ENCODE measurements around the gene MYH15. TPM values are rescaled to one million over a fixed set of nuclear protein-coding genes. Genes with fewer than 3 reads are reported as not detected.

MYH15 gene
- total RNA-seq, 1 experiment from 2014 or later, result not detected

DNA sequence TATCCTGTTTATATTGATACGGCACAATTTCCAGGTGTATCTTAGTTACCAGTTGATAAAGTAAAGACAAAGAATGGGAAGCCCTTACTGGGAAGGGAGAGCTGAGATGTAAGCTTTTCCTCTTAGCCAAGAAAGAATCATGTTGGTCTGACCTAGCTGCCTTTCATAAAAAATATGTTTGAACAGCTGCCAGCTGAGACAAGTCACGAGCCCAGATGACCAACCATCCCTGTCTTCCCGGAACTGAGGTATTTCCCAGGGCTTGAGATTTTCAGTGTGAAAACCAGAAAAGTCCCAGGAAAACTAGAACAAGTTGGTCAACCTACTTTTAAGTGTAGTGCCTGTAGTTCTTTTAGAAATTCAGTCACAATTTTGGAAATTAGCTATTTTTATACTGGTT lies 3.6 kb upstream of the MYH15 start:
- no peak for DNase-seq (ENCODE audit: low read depth)
- in situ Hi-C loops (cut with HindIII; ENCODE audit: low pct_unique_long_range_greater_than_20kb, low sequenced_read_pairs), result no loop called here

- in situ Hi-C loops (cut with HindIII; ENCODE audit: low pct_unique_long_range_greater_than_20kb, low sequenced_read_pairs), result no loop called here
Measured at GRCh38 chr3:108512671-108513070, 2.3 kb upstream of the MYH15 start.

GRCh38 chr3:108511490-108511889 lies 1.1 kb upstream of the MYH15 start:
- no peak for DNase-seq (ENCODE audit: low read depth)
- in situ Hi-C loops (cut with HindIII; ENCODE audit: low pct_unique_long_range_greater_than_20kb, low sequenced_read_pairs), result no loop called here

More at GRCh38 chr3:108512671-108513070, 2.3 kb upstream of the MYH15 start:
- no peak for DNase-seq (ENCODE audit: low read depth)

DNA sequence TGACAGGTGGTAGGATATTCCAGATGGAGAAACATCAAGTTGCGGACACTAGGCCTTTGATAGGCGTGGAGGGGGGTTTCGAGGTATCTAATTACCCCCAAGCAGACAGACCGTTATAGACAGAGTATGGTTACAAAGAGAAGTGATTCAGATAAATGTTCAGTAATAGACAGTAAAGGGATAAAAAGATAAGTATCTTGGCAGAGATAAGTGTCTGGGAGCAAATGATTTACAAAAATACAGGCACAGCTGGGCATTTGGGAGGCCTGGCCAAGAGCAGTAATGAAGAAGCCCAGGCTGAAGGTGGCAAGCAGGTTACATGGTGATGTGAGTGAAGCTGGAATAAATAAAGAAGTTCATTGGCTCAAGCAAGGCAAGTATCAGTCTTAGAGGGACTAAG lies 659 bp upstream of the MYH15 start:
- in situ Hi-C loops (cut with HindIII; ENCODE audit: low pct_unique_long_range_greater_than_20kb, low sequenced_read_pairs), result no loop called here

GRCh38 chr3:108509871-108510270 lies 525 bp downstream of the MYH15 start:
- DNase-seq (ENCODE audit: low read depth), result no peak
- in situ Hi-C loops (cut with HindIII; ENCODE audit: low pct_unique_long_range_greater_than_20kb, low sequenced_read_pairs), result no loop called here

More for the DNA sequence above, 659 bp upstream of the MYH15 start:
- no peak for DNase-seq (ENCODE audit: low read depth)

- no peak for DNase-seq (ENCODE audit: low read depth)
- in situ Hi-C loops (cut with HindIII; ENCODE audit: low pct_unique_long_range_greater_than_20kb, low sequenced_read_pairs), result no loop called here
Measured at GRCh38 chr3:108509263-108509662, 1.1 kb downstream of the MYH15 start.

- in situ Hi-C loops (cut with HindIII; ENCODE audit: low pct_unique_long_range_greater_than_20kb, low sequenced_read_pairs), result no loop called here
- no peak for DNase-seq (ENCODE audit: low read depth)
Measured at GRCh38 chr3:108507902-108508301, 2.5 kb downstream of the MYH15 start.

GRCh38 chr3:108505811-108506210 lies 4.6 kb downstream of the MYH15 start:
- in situ Hi-C loops (cut with HindIII; ENCODE audit: low pct_unique_long_range_greater_than_20kb, low sequenced_read_pairs), result no loop called here
- no peak for DNase-seq (ENCODE audit: low read depth)

DNA sequence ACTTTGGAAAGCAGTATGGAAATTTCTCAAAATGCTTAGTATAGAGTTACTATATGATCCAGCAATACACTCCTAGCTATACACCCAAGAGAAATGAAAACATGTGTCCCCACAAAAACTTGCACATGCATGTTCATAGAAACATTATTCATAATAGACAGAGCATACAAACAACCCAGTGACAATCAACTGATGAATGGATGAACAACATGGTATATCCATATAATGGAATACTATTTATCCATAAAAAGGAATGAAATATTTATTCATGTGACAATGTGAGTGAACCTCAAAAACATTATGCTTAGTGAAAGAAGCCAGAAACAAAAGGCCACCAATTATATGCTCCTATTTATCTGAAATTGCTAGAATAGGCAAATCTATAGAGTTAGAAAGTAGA lies 6.7 kb downstream of the MYH15 start:
- no peak for DNase-seq (ENCODE audit: low read depth)
- in situ Hi-C loops (cut with HindIII; ENCODE audit: low pct_unique_long_range_greater_than_20kb, low sequenced_read_pairs), result no loop called here

GRCh38 chr3:108501535-108501934 lies 8.9 kb downstream of the MYH15 start:
- in situ Hi-C loops (cut with HindIII; ENCODE audit: low pct_unique_long_range_greater_than_20kb, low sequenced_read_pairs), result no loop called here
- no peak for DNase-seq (ENCODE audit: low read depth)

GRCh38 chr3:108500728-108501127 lies 9.7 kb downstream of the MYH15 start:
- in situ Hi-C loops (cut with HindIII; ENCODE audit: low pct_unique_long_range_greater_than_20kb, low sequenced_read_pairs), result no loop called here
- no peak for DNase-seq (ENCODE audit: low read depth)

DNA sequence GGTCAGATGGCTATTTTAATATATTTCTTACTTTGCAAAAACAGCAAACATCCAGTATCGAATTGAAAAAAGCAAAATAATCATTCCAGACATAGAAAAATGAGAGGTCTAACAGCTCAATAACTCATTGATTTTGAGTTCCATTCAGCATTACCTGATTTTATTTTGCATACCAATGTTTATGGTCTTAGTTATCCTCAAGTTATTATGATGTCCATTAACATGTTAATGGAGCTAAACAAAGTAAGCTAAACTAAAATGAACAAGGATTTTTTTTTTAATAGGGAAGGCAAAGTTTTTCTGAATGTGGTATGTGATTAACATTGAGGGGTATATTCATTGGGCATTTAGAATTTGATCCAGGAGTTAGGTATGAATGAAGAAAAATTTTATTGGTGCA lies 13.1 kb downstream of the MYH15 start:
- in situ Hi-C loops (cut with HindIII; ENCODE audit: low pct_unique_long_range_greater_than_20kb, low sequenced_read_pairs), result no loop called here
- DNase-seq (ENCODE audit: low read depth), result no peak

DNA sequence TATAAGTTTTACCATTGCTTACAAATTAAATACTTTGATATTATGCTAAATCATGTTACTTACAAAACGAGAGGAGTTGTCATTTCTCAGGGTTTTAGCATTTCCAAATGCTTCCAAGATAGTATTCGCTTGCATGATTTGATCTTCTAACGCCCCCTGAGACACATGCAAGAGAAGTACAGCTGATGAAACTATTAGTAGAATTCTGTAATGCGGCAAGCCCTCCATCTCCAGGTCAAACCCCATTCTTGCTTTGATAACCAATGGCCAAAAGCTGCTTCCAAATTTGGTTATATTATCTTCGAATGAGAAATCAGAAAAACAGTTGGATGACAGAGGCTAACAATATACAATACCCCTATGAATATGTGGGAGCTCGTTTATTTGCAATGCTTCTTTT lies 14.7 kb downstream of the MYH15 start:
- in situ Hi-C loops (cut with HindIII; ENCODE audit: low pct_unique_long_range_greater_than_20kb, low sequenced_read_pairs), result no loop called here
- DNase-seq (ENCODE audit: low read depth), result no peak

DNA sequence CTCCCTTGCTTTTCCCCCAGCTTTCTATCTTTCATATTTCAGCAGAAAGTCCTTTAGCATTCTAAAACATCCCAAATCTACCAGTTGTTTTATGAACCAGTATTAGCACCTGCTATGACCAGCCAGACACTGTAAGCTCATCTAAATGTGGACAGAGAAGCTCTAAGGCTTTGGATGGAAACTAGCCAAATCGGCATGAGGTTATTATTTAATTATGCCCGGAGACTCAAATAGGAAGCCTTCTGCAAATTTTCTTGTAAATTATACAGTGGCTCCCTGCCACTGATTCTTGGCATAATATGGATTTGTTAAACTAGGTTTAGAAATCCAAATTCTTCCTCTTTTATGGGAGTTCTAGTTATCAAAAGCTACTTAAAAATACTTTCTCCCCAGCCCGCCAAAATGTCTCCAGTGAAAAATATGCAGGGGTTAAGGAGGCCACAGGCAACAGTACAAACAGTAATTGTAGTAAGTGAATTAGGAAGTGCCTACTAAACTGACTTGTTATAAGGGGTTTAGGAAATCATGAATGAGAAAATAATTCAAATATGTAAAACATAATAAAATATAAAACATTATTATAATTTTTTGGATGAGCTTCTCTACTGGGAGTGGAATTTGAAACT lies 15.4 kb downstream of the MYH15 start:
- in situ Hi-C loops (cut with HindIII; ENCODE audit: low pct_unique_long_range_greater_than_20kb, low sequenced_read_pairs), result no loop called here
- DNase-seq (ENCODE audit: low read depth), result no peak

DNA sequence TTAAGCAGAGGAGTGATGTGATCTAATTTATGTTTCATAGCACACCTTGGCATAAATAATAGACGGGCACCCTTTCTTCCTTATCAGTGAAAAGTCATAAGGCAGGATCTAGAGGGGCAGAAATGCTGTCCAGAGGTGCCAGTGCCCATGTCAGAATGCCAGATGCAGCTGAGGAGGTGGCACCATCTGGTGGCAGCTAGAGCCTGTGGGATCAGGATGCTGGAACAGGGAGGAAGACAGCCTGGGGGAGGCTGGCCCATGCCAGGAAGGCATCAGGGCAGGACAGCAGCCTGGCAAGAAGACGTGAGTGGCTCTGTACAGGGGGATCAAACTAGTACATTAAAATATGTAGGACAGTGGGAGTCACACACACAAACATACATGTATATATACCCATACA lies 16.5 kb downstream of the MYH15 start:
- in situ Hi-C loops (cut with HindIII; ENCODE audit: low pct_unique_long_range_greater_than_20kb, low sequenced_read_pairs), result no loop called here
- DNase-seq (ENCODE audit: low read depth), result no peak

GRCh38 chr3:108491456-108491855 lies 18.9 kb downstream of the MYH15 start:
- in situ Hi-C loops (cut with HindIII; ENCODE audit: low pct_unique_long_range_greater_than_20kb, low sequenced_read_pairs), result no loop called here
- no peak for DNase-seq (ENCODE audit: low read depth)

- peak; percentile 31 for DNase-seq (ENCODE audit: low read depth)
- in situ Hi-C loops (cut with HindIII; ENCODE audit: low pct_unique_long_range_greater_than_20kb, low sequenced_read_pairs), result no loop called here
Measured at GRCh38 chr3:108489776-108490175, 20.6 kb downstream of the MYH15 start.

DNA sequence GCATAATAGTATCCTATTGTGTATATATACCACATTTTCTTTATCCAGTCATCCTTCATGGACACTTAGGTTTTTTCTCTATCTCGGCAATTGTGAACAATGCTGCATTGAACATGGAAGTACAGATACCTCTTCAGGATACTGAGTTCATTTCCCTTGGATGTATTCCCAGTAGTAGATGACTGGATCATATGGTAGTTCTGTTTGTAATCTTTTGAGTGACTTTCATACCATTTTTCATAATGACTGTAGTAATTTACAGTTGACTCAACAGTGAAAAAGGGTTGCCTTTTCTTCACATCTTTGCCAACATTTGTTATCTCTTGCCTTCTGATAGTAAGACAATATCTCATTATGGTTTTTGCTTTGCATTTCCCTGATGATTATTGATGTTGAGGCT lies 21.8 kb downstream of the MYH15 start:
- in situ Hi-C loops (cut with HindIII; ENCODE audit: low pct_unique_long_range_greater_than_20kb, low sequenced_read_pairs), result no loop called here
- no peak for DNase-seq (ENCODE audit: low read depth)

GRCh38 chr3:108487439-108487838 lies 23.0 kb downstream of the MYH15 start:
- in situ Hi-C loops (cut with HindIII; ENCODE audit: low pct_unique_long_range_greater_than_20kb, low sequenced_read_pairs), result no loop called here
- no peak for DNase-seq (ENCODE audit: low read depth)

GRCh38 chr3:108486941-108487340 lies 23.5 kb downstream of the MYH15 start:
- in situ Hi-C loops (cut with HindIII; ENCODE audit: low pct_unique_long_range_greater_than_20kb, low sequenced_read_pairs), result no loop called here
- peak; percentile 19 for DNase-seq (ENCODE audit: low read depth)

DNA sequence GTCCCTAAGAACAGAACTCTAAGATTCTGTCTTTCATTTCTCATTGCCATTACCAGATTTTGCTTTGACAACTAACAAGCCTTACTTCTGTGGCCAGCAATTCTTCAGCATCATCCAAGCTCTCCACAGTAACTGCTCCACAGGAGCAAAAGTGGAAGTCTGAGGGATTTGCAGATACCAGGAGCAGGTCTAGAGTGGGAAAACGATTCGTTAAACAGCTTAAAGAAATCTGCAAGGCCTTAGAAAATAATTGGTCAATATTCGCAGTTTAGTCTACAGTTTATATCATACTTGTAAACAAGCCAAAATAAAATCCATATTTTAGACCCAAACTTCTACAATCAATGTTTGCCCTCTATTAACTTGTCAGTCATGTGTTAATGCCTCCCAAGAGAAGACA lies 24.1 kb downstream of the MYH15 start:
- in situ Hi-C loops (cut with HindIII; ENCODE audit: low pct_unique_long_range_greater_than_20kb, low sequenced_read_pairs), result no loop called here
- no peak for DNase-seq (ENCODE audit: low read depth)

Measured in Caki2 (cell line).